ENCODE measurements around the gene KLF16. TPM values are rescaled to one million over a fixed set of nuclear protein-coding genes. Genes with fewer than 3 reads are reported as not detected.
A peak's percentile ranks its signal among the peaks of the same experiment; 100 is the strongest.

The KLF16 gene
- total and polyA plus RNA-seq, 10 of the 15 experiments (the other 5 are each of a cell fraction or from before 2014, with no cell fraction given) = 0.03 to 41.2 (median 2.6) TPM

- peak; percentile 65; the same call in 1 of the 2 replicates for TF ChIP-seq RBBP5 (conservative IDR thresholded peaks at IDR 0.05)
- TF ChIP-seq MLLT1 (IDR thresholded peaks at IDR 0.05) = 0 out of 2 replicates have a peak, but pooled peaks have one; percentile 49
- TF ChIP-seq ZBTB40 (IDR thresholded peaks at IDR 0.05; ENCODE audit: borderline replicate concordance) = no peak
- no peak for TF ChIP-seq SKIL (IDR thresholded peaks at IDR 0.05; ENCODE audit: low read depth, poor library complexity, severe bottlenecking)
- TF ChIP-seq MTA2 (IDR thresholded peaks at IDR 0.05; ENCODE audit: low read depth) = no peak
- no peak for TF ChIP-seq ZBTB11 (CRISPR knock-in tag; IDR thresholded peaks at IDR 0.05)
- no peak for TF ChIP-seq YBX1 (IDR thresholded peaks at IDR 0.05)
- TF ChIP-seq BHLHE40 (IDR thresholded peaks at IDR 0.05; ENCODE audit: borderline replicate concordance in 1 of 2, low read depth in 2 of 2, low read length in 1 of 2) = peak in 1 of 2 experiments; percentile 46; a peak in 2 of 4 replicates
- TF ChIP-seq ELK1 (IDR thresholded peaks at IDR 0.05; ENCODE audit: low read depth, low read length) = peak; percentile 12; the same call in 1 of the 2 replicates
- TF ChIP-seq ZSCAN29 (IDR thresholded peaks at IDR 0.05) = peak; percentile 50; the same call in 1 of the 2 replicates
Observed at GRCh38 chr19:1848399-1849131, 14.8 kb downstream of the KLF16 start, which contains the start of gene REXO1 (continued).
